Right atrium auricular region (tissue), 2 donors: Measurements from ENCODE around the gene NET1. TPM values are rescaled to one million over a fixed set of nuclear protein-coding genes. Genes with fewer than 3 reads are reported as not detected.

Source experiments
- DNase-seq: peaks from one replicate; pipeline ENCODE4 v3.0.0-alpha.2; 2019; ENCODE audit warnings: low spot score
- H3K27ac ChIP-seq, 2 donors: fragments of 200-600 bp; sonication (generic); 1 replicate in 1 of 2; 2 replicates in 1 of 2; pipeline ENCODE4 v1.5.1; 2016 to 2019
- H3K27me3 ChIP-seq, 2 donors: fragments of 200-600 bp; sonication (generic); one replicate each; pipeline versions ENCODE4 v1.5.1 to v1.6.0; 2017 to 2019
- H3K36me3 ChIP-seq: fragments of 200-600 bp; sonication (generic); one replicate; pipeline ENCODE4 v1.5.1; 2016
- H3K4me1 ChIP-seq, 2 donors: fragments of 200-600 bp; sonication (generic); one replicate each; pipeline versions ENCODE4 v1.5.1 to v1.6.0; 2017 to 2019
- H3K4me3 ChIP-seq, 2 donors: fragments of 200-600 bp; sonication (generic); 1 replicate in 1 of 2; 2 replicates in 1 of 2; pipeline ENCODE4 v1.5.1; 2017 to 2019; ENCODE audit warnings: mild to moderate bottlenecking in 1 of 2, moderate library complexity in 1 of 2
- H3K9me3 ChIP-seq, 2 donors: fragments of 200-600 bp; sonication (generic); one replicate each; pipeline ENCODE4 v1.5.1; 2019
- total RNA-seq, 2 donors: library from RNA; depleted of rRNA; stranded (reverse); fragments of >200 nt; gene quantifications; one replicate each; pipeline ENCODE4 v1.1.0, GENCODE V29; 2016
- TF ChIP-seq, protein P1 (sequence below), 2 donors: fragments of 200-600 bp; sonication (generic); IDR thresholded peaks; one replicate each; pipeline ENCODE4 v1.5.1; 2019; ENCODE audit warnings: antibody characterized with exemption in 2 of 2

Gene NET1
- total RNA-seq, 2 donors from 2014 or later, result 12.8 to 19.8 TPM

DNA sequence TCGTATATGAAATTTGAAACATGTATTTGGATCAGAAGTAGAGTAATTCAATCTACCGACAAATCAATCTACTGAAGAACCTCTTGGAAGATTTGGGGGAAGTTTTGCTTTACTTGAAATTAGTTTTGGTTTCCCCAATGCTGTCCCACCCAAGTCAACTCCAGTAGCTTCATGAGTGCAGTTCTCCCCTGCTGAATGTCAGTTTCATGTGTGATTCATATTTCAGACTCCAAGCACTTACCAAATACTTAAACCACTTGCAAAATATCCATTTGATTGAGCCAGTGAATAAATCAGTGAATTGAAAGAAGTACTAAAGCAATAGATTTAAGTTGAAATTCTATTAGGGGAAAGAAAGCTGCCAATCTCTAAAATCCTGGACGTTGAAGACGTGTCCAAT is 77.7 kb downstream of the NET1 start:
- H3K9me3 ChIP-seq, result peaks cover 0 to 9% of the 10 kb centered on the region in 2 donors
- no peak for DNase-seq
- no peaks in the 10 kb centered on the region for H3K4me1 ChIP-seq
- no peaks in the 10 kb centered on the region for H3K27me3 ChIP-seq
- no peak overlapping the region for H3K4me3 ChIP-seq
- TF ChIP-seq, protein P1, sequence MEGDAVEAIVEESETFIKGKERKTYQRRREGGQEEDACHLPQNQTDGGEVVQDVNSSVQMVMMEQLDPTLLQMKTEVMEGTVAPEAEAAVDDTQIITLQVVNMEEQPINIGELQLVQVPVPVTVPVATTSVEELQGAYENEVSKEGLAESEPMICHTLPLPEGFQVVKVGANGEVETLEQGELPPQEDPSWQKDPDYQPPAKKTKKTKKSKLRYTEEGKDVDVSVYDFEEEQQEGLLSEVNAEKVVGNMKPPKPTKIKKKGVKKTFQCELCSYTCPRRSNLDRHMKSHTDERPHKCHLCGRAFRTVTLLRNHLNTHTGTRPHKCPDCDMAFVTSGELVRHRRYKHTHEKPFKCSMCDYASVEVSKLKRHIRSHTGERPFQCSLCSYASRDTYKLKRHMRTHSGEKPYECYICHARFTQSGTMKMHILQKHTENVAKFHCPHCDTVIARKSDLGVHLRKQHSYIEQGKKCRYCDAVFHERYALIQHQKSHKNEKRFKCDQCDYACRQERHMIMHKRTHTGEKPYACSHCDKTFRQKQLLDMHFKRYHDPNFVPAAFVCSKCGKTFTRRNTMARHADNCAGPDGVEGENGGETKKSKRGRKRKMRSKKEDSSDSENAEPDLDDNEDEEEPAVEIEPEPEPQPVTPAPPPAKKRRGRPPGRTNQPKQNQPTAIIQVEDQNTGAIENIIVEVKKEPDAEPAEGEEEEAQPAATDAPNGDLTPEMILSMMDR (IDR thresholded peaks at IDR 0.05), result no peak
- no peaks in the 10 kb centered on the region for H3K36me3 ChIP-seq
- no peak overlapping the region for H3K27ac ChIP-seq

DNA sequence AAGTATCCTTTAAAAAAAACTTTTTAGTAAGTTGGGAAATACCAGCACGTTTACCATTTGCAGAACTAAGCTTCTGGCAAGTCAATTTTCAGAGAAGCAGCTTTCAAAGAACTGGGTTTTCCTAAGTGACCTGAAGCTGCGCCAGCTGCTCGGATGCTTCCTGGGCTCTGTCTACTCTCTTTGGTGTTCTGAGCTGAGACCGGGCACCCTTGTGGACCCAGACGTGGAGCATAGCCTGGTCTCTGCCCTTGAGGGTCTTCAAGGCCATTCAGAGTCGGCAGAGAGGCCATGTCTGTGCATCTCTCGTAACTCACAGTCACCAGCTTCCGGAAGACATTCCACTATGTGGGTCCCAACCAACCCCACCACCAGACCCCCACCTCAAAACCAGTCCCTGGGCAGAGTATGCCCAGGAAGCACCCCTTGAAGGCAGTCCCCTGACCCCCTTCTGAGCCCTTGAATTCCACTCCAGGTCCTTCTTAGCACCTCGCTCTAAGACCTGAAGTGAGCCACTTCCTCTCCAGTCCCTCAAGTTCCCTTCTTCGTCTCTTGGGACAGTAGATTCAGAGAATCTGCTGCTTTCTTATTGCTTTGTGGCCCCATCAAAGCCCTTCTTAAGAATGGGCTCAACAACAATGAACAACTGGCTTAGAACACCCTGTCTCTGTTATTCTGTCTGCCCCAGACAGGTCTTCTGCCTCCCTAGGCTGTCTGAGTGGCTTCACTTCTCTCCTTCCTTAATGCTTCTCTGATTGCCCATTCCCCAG is 78.5 kb downstream of the NET1 start:
- Histone ChIP-seq H3K27me3 (no peaks in the 10 kb centered on the region), H3K4me1 (no peaks in the 10 kb centered on the region), H3K9me3 (peaks cover 0 to 9% of the 10 kb centered on the region in 2 donors), H3K27ac (no peak overlapping the region), H3K4me3 (no peak overlapping the region), H3K36me3 (no peaks in the 10 kb centered on the region)
- DNase-seq, result no peak
- TF ChIP-seq, protein P1 (IDR thresholded peaks at IDR 0.05), result no peak

DNA sequence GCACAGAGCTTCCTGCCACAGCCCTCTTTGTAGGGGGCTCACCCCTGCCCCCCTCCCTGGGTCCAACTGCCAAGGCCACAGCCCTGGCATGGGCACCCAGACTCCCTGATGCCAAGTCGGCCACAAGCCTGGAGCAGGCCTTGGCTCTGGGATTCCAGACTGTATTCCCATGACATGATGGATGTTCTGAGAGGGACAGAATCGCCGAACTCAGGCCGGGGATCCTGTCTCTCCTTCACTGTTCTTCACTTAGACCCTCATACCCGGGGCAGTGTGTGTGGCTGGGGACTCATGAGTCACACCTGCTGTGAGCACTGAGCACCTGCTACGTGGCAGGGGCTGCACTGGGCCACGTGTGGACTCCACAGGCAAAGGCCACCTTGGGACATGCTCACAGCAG is 79.1 kb downstream of the NET1 start:
- H3K27me3 ChIP-seq, result no peaks in the 10 kb centered on the region
- TF ChIP-seq, protein P1 (IDR thresholded peaks at IDR 0.05), result no peak
- H3K4me3 ChIP-seq, result no peak overlapping the region
- H3K27ac ChIP-seq, result no peak overlapping the region
- H3K36me3 ChIP-seq, result no peaks in the 10 kb centered on the region
- no peak for DNase-seq
- no peaks in the 10 kb centered on the region for H3K4me1 ChIP-seq
- H3K9me3 ChIP-seq, result peaks cover 0 to 9% of the 10 kb centered on the region in 2 donors

DNA sequence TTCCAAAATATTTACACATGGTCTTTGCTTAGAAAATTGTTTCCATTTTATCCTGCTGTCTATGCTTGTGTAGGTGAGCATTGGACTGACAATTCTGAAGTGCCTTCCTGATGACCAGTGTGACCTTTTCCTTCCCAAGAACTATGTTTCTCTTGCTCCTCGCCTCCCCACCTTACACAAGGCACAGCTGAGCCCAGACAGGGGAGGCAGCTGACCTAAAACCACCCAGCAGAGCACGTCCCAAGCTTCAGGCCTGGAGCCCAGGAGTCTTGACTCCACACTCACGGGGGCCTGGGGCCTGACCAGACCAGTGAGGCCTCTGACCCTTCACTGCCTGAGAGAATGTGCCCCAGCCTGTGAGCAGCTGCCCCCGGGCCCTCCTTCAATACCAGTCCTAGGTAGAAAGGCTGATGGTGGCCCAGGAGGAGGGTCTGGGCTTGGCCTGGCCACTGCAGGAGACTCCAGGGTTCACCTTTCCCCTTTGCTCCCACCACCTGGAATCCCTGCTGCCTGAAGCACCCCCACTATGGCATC is 80.0 kb downstream of the NET1 start:
- TF ChIP-seq, protein P1 (IDR thresholded peaks at IDR 0.05), result no peak
- Histone ChIP-seq H3K36me3 (no peaks in the 10 kb centered on the region), H3K27ac (no peak overlapping the region)

DNA sequence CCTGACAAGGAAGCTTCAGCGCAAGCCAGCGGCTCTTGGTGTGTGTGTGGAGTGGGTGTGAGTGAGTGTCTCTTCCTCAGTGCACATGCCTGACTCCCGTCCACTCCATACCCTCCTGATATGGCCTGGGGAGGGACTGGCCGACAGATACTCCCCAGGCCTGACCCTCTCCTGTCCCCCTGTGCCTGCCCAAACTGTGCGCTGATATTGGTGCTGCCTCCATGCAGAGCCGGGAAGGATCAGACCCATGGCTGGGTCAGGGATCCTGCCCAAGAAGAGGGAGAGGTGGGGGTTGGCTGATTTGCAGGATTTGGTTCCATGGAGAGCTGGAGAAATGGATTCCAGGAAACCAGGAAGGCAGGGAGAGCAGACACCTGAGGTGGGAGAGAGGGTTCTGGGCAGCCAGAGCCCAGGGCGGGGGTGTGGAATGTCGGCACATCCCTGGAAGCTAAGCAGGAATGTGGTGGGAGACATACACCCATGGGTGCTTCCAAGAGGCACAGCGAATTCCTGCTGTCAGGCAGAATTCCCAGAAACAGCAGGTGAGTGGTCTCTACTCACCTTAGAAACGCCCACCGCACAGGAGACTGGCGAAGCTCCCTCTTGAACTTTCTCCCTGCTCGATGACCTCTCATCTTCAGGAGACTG is 80.7 kb downstream of the NET1 start:
- no peaks in the 10 kb centered on the region for H3K4me1 ChIP-seq
- TF ChIP-seq, protein P1 (IDR thresholded peaks at IDR 0.05), result no peak
- no peak overlapping the region for H3K27ac ChIP-seq
- H3K27me3 ChIP-seq, result no peaks in the 10 kb centered on the region
- H3K4me3 ChIP-seq, result no peak overlapping the region
- DNase-seq, result no peak
- H3K36me3 ChIP-seq, result no peaks in the 10 kb centered on the region
- peaks cover 0 to 9% of the 10 kb centered on the region in 2 donors for H3K9me3 ChIP-seq

More for the DNA sequence above, 80.0 kb downstream of the NET1 start:
- DNase-seq, result no peak
- no peaks in the 10 kb centered on the region for H3K27me3 ChIP-seq
- H3K4me1 ChIP-seq, result no peaks in the 10 kb centered on the region
- peaks cover 0 to 9% of the 10 kb centered on the region in 2 donors for H3K9me3 ChIP-seq
- no peak overlapping the region for H3K4me3 ChIP-seq
